Osteoblast (primary cell): Measurements from ENCODE around the gene HOXC10. TPM values are rescaled to one million over a fixed set of nuclear protein-coding genes. Genes with fewer than 3 reads are reported as not detected.

Experiments used
- DNase-seq: peaks from one replicate; pipeline ENCODE4 v3.0.0; 2011; ENCODE audit warnings: low spot score, mixed read lengths; ENCODE audit not compliant: insufficient read length; ENCODE audit errors: missing footprints
- H2AFZ ChIP-seq: 2 replicates; pipeline ENCODE4 v1.6.0; 2011; ENCODE audit warnings: mild to moderate bottlenecking, low read length
- H3K27ac ChIP-seq: 2 replicates; pipeline ENCODE4 v1.5.1; 2011; ENCODE audit warnings: mild to moderate bottlenecking, low read depth, low read length, moderate library complexity
- H3K27me3 ChIP-seq: 2 replicates; pipeline ENCODE4 v1.6.0; 2012; ENCODE audit warnings: mild to moderate bottlenecking, control low read depth, inconsistent platforms, low read length, moderate library complexity; ENCODE audit not compliant: insufficient read depth
- H3K36me3 ChIP-seq: 2 replicates; pipeline ENCODE4 v1.5.1; 2011; ENCODE audit warnings: mild to moderate bottlenecking, low read length, control low read depth, moderate library complexity; ENCODE audit not compliant: insufficient read depth
- H3K4me1 ChIP-seq: 2 replicates; pipeline ENCODE4 v1.5.1; 2011; ENCODE audit warnings: mild to moderate bottlenecking, low read length, control low read depth, moderate library complexity; ENCODE audit not compliant: insufficient read depth
- H3K4me2 ChIP-seq: 2 replicates; pipeline ENCODE4 v1.6.0; 2011; ENCODE audit warnings: mild to moderate bottlenecking, low read length; ENCODE audit not compliant: insufficient read depth
- H3K4me3 ChIP-seq: fragments of 200-600 bp; sonication (generic); 3 replicates; pipeline ENCODE4 v1.5.1; 2012; ENCODE audit warnings: mild to moderate bottlenecking, low read length, inconsistent platforms; ENCODE audit not compliant: insufficient read depth
- H3K79me2 ChIP-seq: 2 replicates; pipeline ENCODE4 v1.6.0; 2012; ENCODE audit warnings: mild to moderate bottlenecking, low read length, control low read depth, inconsistent platforms; ENCODE audit not compliant: insufficient read depth
- H3K9me3 ChIP-seq: 2 replicates; pipeline ENCODE4 v1.5.1; 2011; ENCODE audit warnings: low read depth, low read length, control low read depth
- H4K20me1 ChIP-seq: 2 replicates; pipeline ENCODE4 v1.6.0; 2012; ENCODE audit warnings: mild to moderate bottlenecking, low read length, control low read depth; ENCODE audit not compliant: insufficient read depth
- CTCF ChIP-seq: IDR thresholded peaks from 2 replicates; pipeline ENCODE4 v1.5.1; 2011; ENCODE audit warnings: mild to moderate bottlenecking, low read depth, low read length, moderate library complexity; ENCODE audit errors: extremely low read depth
- total RNA-seq: library from RNA; depleted of rRNA; stranded (reverse); fragments of >200 nt; gene quantifications from 2 replicates; pipeline ENCODE4 v1.2.3, GENCODE V29; 2012

The HOXC10 gene
- total RNA-seq, 1 donor = 11.2 TPM

- H3K27ac ChIP-seq = no peak overlapping the region
- H3K9me3 ChIP-seq = no peaks in the 10 kb centered on the region
- no peak for DNase-seq
- H3K36me3 ChIP-seq = peaks cover 10% of the 10 kb centered on the region
- peak overlapping the region; percentile 92 for H3K4me2 ChIP-seq
- TF ChIP-seq CTCF = no peak
- peak overlapping the region; percentile 66 for H3K4me3 ChIP-seq
- H4K20me1 ChIP-seq = peaks cover 16% of the 10 kb centered on the region
- H2AFZ ChIP-seq = no peak overlapping the region
- H3K27me3 ChIP-seq = no peaks in the 10 kb centered on the region
- H3K4me1 ChIP-seq = peaks cover 47% of the 10 kb centered on the region
- H3K79me2 ChIP-seq = peaks cover 82% of the 10 kb centered on the region
Observed at GRCh38 chr12:54005531-54005852, 20.5 kb downstream of the HOXC10 start.

GRCh38 chr12:54005853-54006558 lies 21.1 kb downstream of the HOXC10 start:
- H3K4me1 ChIP-seq = peaks cover 43% of the 10 kb centered on the region
- peak overlapping the region; percentile 65 for H2AFZ ChIP-seq
- H4K20me1 ChIP-seq = peaks cover 15% of the 10 kb centered on the region
- DNase-seq = peak; percentile 98
- H3K36me3 ChIP-seq = peaks cover 10% of the 10 kb centered on the region
- H3K79me2 ChIP-seq = peaks cover 82% of the 10 kb centered on the region
- H3K4me3 ChIP-seq = peak overlapping the region; percentile 66
- H3K4me2 ChIP-seq = peak overlapping the region; percentile 92
- H3K27me3 ChIP-seq = no peaks in the 10 kb centered on the region
- TF ChIP-seq CTCF = peak; percentile 81
- H3K9me3 ChIP-seq = no peaks in the 10 kb centered on the region
- H3K27ac ChIP-seq = peak overlapping the region; percentile 65

GRCh38 chr12:54006559-54007220 lies 21.7 kb downstream of the HOXC10 start:
- no peaks in the 10 kb centered on the region for H3K27me3 ChIP-seq
- H3K36me3 ChIP-seq = peaks cover 10% of the 10 kb centered on the region
- H3K4me3 ChIP-seq = peak overlapping the region; percentile 66
- peak overlapping the region; percentile 65 for H2AFZ ChIP-seq
- H4K20me1 ChIP-seq = peaks cover 10% of the 10 kb centered on the region
- H3K79me2 ChIP-seq = peaks cover 82% of the 10 kb centered on the region
- peaks cover 38% of the 10 kb centered on the region for H3K4me1 ChIP-seq
- peak overlapping the region; percentile 65 for H3K27ac ChIP-seq
- DNase-seq = peak; percentile 84
- H3K9me3 ChIP-seq = no peaks in the 10 kb centered on the region
- TF ChIP-seq CTCF = no peak
- H3K4me2 ChIP-seq = peak overlapping the region; percentile 92

GRCh38 chr12:54007538-54008259 lies 22.8 kb downstream of the HOXC10 start:
- Histone ChIP-seq H3K4me2 (peak overlapping the region; percentile 63), H3K27me3 (no peaks in the 10 kb centered on the region), H3K36me3 (peaks cover 5% of the 10 kb centered on the region), H4K20me1 (peaks cover 10% of the 10 kb centered on the region), H3K4me3 (peak overlapping the region; percentile 74), H3K79me2 (peaks cover 74% of the 10 kb centered on the region), H2AFZ (no peak overlapping the region), H3K4me1 (peaks cover 42% of the 10 kb centered on the region), H3K27ac (peak overlapping the region; percentile 27), H3K9me3 (no peaks in the 10 kb centered on the region)
- DNase-seq = peak; percentile 91
- TF ChIP-seq CTCF = no peak
